B cell (primary cell): ENCODE measurements around the gene PACRG. TPM values are rescaled to one million over a fixed set of nuclear protein-coding genes. Genes with fewer than 3 reads are reported as not detected.

ENCODE experiments used
- ATAC-seq: fragments of 200-7000 bp; cut with Tn5 transposase; one replicate; pipeline ENCODE4 v1.10.0; 2021; ENCODE audit warnings: low read depth, mild to moderate bottlenecking, moderate number of reproducible peaks, moderate library complexity
- CTCF ChIA-PET: fragments of 350-600 bp; sonication (Branson Sonifier 250); formaldehyde crosslinking; loops from one replicate; lab custom pipeline; 2021; ENCODE audit warnings: antibody characterized with exemption, inconsistent platforms; lab: Charles Lee
- POLR2A ChIA-PET: fragments of 350-600 bp; sonication (Branson Sonifier 250); formaldehyde crosslinking; loops from one replicate; lab custom pipeline; 2021; ENCODE audit warnings: antibody characterized with exemption; lab: Charles Lee
- DNase-seq: peaks from one replicate; pipeline ENCODE4 v3.0.0; 2013
- H2AFZ ChIP-seq: 2 replicates; pipeline ENCODE4 v1.6.1; 2012; ENCODE audit warnings: mild to moderate bottlenecking, low read depth, low read length; ENCODE audit not compliant: insufficient read depth, poor library complexity, severe bottlenecking
- H3K27ac ChIP-seq, 2 donors: 1 replicate in 1 of 2; 2 replicates in 1 of 2; pipeline ENCODE4 v1.5.1; 2012 to 2013; ENCODE audit warnings: low read length in 2 of 2, mild to moderate bottlenecking in 2 of 2, moderate library complexity in 1 of 2
- H3K27me3 ChIP-seq, 4 experiments: fragments of 200-600 bp in 1 of 4; sonication (generic) in 1 of 4; replicated peaks in 1 of 4; 1 replicate in 2 of 4; 2 replicates in 2 of 4; pipeline versions ENCODE4 v1.6.1 to v1.7.0; 2013 to 2016; ENCODE audit warnings: low read length in 3 of 4, mild to moderate bottlenecking in 2 of 4, mixed read lengths in 1 of 4, moderate library complexity in 1 of 4; ENCODE audit not compliant: insufficient read depth in 4 of 4, control insufficient read depth in 3 of 4; ENCODE audit errors: control extremely low read depth in 1 of 4
- H3K36me3 ChIP-seq, 2 experiments: replicated peaks in 1 of 2; 1 replicate in 1 of 2; 2 replicates in 1 of 2; pipeline versions ENCODE4 v1.6.1 to v1.7.1; 2013; ENCODE audit warnings: low read length in 1 of 2; ENCODE audit not compliant: insufficient read depth in 2 of 2, control insufficient read depth in 1 of 2; ENCODE audit errors: control extremely low read depth in 1 of 2, extremely low read depth in 1 of 2
- H3K4me1 ChIP-seq, 2 donors: fragments of 200-600 bp in 1 of 2; sonication (generic) in 1 of 2; 1 replicate in 1 of 2; 2 replicates in 1 of 2; pipeline versions ENCODE4 v1.5.1 to v1.6.1; 2013 to 2017; ENCODE audit warnings: low read length in 2 of 2; ENCODE audit not compliant: control insufficient read depth in 2 of 2, insufficient read depth in 2 of 2
- H3K4me2 ChIP-seq: replicated peaks from 2 replicates; pipeline ENCODE3; 2012; ENCODE audit warnings: mild to moderate bottlenecking, low read depth, low read length; ENCODE audit not compliant: poor library complexity, severe bottlenecking
- H3K4me3 ChIP-seq, 5 experiments: fragments of 200-600 bp in 1 of 5; sonication (generic) in 1 of 5; 1 replicate in 3 of 5; 2 replicates in 2 of 5; pipeline versions ENCODE4 v1.5.1 to v1.7.0; 2011 to 2016; ENCODE audit warnings: low read length in 4 of 5, mild to moderate bottlenecking in 4 of 5, low read depth in 2 of 5, control low read depth in 1 of 5, moderate library complexity in 1 of 5; ENCODE audit not compliant: insufficient read depth in 1 of 5; ENCODE audit errors: control extremely low read depth in 1 of 5, extremely low read depth in 1 of 5
- H3K79me2 ChIP-seq: fragments of 200-600 bp; sonication (generic); one replicate; pipeline ENCODE4 v1.6.0; 2016; ENCODE audit warnings: low read length; ENCODE audit not compliant: control insufficient read depth, insufficient read depth
- H3K9ac ChIP-seq: fragments of 200-600 bp; sonication (generic); 2 replicates; pipeline ENCODE4 v1.6.1; 2017; ENCODE audit warnings: mild to moderate bottlenecking, low read length, moderate library complexity
- H3K9me3 ChIP-seq, 3 donors: one replicate each; pipeline versions ENCODE4 v1.6.1 to v1.7.1; 2013; ENCODE audit warnings: low read length in 2 of 3; ENCODE audit not compliant: control insufficient read depth in 2 of 3, insufficient read depth in 1 of 3; ENCODE audit errors: control extremely low read depth in 1 of 3
- H4K20me1 ChIP-seq: 2 replicates; pipeline ENCODE4 v1.6.0; 2012; ENCODE audit warnings: mild to moderate bottlenecking, low read length; ENCODE audit not compliant: insufficient read depth, control insufficient read depth, poor library complexity, severe bottlenecking
- H3K27ac Mint-ChIP-seq: one replicate; pipeline ENCODE4 v1.8.0; 2021; ENCODE audit warnings: mixed read lengths
- H3K27me3 Mint-ChIP-seq: one replicate; pipeline ENCODE4 v1.8.0; 2021; ENCODE audit warnings: mixed read lengths
- H3K4me1 Mint-ChIP-seq: one replicate; pipeline ENCODE4 v1.8.0; 2021; ENCODE audit warnings: mixed read lengths
- H3K4me3 Mint-ChIP-seq: one replicate; pipeline ENCODE4 v1.8.0; 2021; ENCODE audit warnings: mixed read lengths
- H3K9me3 Mint-ChIP-seq: one replicate; pipeline ENCODE4 v1.8.0; 2022; ENCODE audit warnings: mixed read lengths; ENCODE audit not compliant: insufficient read depth
- CTCF ChIP-seq: fragments of 200-600 bp; IDR thresholded peaks from one replicate; pipeline ENCODE4 v1.8.0; 2022; ENCODE audit warnings: antibody characterized with exemption, mild to moderate bottlenecking
- EZH2 ChIP-seq: IDR thresholded peaks from 2 replicates; pipeline ENCODE4 v1.6.1; 2012; ENCODE audit warnings: borderline replicate concordance, low read depth, mild to moderate bottlenecking, moderate library complexity, low read length; ENCODE audit not compliant: insufficient read depth, poor library complexity, severe bottlenecking
- WGBS: methylation state at CpG from one replicate; pipeline ENCODE4 v1.1.5; 2013; ENCODE audit warnings: missing lambda C conversion rate; ENCODE audit not compliant: insufficient coverage; 5-methylcytosine and 5-hydroxymethylcytosine counted together
- intact Hi-C: fragments of 100-400 bp; cut with micrococcal nuclease; formaldehyde crosslinking; loops from one replicate; pipeline ENCODE4 v1.10.0; 2022
- polyA plus RNA-seq: library from polyadenylated mRNA; depleted of rRNA; stranded (reverse); fragments of >200 nt; gene quantifications from 2 replicates; pipeline ENCODE4 v1.2.3, GENCODE V29; 2012
- total RNA-seq, 2 donors: library from RNA; stranded (reverse); fragments of 120-200 nt in 1 of 2; gene quantifications; 1 replicate in 1 of 2; 2 replicates in 1 of 2; pipeline versions ENCODE4 v1.2.3 to v1.2.4, GENCODE V29; 2013 to 2022

PACRG gene
- total and polyA plus RNA-seq, 2 donors (not counting 1 experiment from before 2014, with no cell fraction given) = not detected

DNA sequence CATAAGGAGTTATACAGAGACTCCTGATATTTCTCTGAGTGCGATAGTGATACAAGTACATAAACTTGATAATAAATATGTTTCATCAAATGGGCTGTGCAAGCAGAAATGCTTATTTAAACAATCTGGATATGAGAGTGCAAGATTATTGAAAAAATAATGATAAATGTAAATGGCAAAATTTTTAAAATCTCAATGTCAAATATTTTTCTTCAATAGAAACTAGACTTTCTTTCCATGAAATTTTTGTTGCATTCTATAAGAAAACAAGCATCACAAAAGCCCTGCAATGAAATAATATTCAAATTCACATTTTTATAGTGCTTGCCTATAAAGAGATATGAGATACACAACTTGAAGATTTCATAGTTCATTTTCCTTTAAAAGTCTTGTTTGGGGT, 2.7 kb downstream of the PACRG start:
- ChIA-PET CTCF (no interaction called here), POLR2A (no interaction called here)
- no peak overlapping the region for H3K4me2 ChIP-seq
- H3K4me3 ChIP-seq = no peak overlapping the region
- no peak for TF ChIP-seq CTCF
- no peak for TF ChIP-seq EZH2
- peaks cover 0 to 3% (median 0%) of the 10 kb centered on the region in 3 donors for H3K9me3 ChIP-seq
- no peaks in the 10 kb centered on the region for H3K27me3 Mint-ChIP-seq
- no peaks in the 10 kb centered on the region for H3K9me3 Mint-ChIP-seq
- no peaks in the 10 kb centered on the region for H3K27me3 ChIP-seq
- H3K4me1 Mint-ChIP-seq = peaks cover 12% of the 10 kb centered on the region
- no CpG with 5 or more reads among the region's 1 CpG for WGBS
- no peaks in the 10 kb centered on the region for H3K36me3 ChIP-seq
- H3K27ac Mint-ChIP-seq = no peak overlapping the region
- no peak overlapping the region for H3K9ac ChIP-seq
- no peak overlapping the region for H3K27ac ChIP-seq
- H2AFZ ChIP-seq = no peak overlapping the region
- ATAC-seq (no peak), DNase-seq (no peak)
- no peaks in the 10 kb centered on the region for H4K20me1 ChIP-seq
- no peak overlapping the region for H3K4me3 Mint-ChIP-seq
- H3K79me2 ChIP-seq = no peaks in the 10 kb centered on the region
- intact Hi-C loops = no loop called here
- H3K4me1 ChIP-seq = peaks cover 8 to 13% of the 10 kb centered on the region in 2 donors

- Histone ChIP-seq H3K79me2 (no peaks in the 10 kb centered on the region), H2AFZ (no peak overlapping the region), H3K4me2 (no peak overlapping the region), H3K27me3 (no peaks in the 10 kb centered on the region), H3K9ac (no peak overlapping the region), H3K9me3 (peaks cover 0 to 3% (median 0%) of the 10 kb centered on the region in 3 donors), H4K20me1 (no peaks in the 10 kb centered on the region), H3K4me3 (no peak overlapping the region), H3K36me3 (no peaks in the 10 kb centered on the region), H3K4me1 (no peaks in the 10 kb centered on the region), H3K27ac (no peak overlapping the region)
- peaks cover under 1% of the 10 kb centered on the region for H3K4me1 Mint-ChIP-seq
- no peak overlapping the region for H3K4me3 Mint-ChIP-seq
- DNase-seq = no peak
- TF ChIP-seq CTCF (no peak), EZH2 (no peak)
- H3K27me3 Mint-ChIP-seq = peaks cover 4% of the 10 kb centered on the region
- no peaks in the 10 kb centered on the region for H3K9me3 Mint-ChIP-seq
- ChIA-PET POLR2A (no interaction called here), CTCF (no interaction called here)
- intact Hi-C loops = loop anchor here (1.0 kb wide), 1 partner anchor 39 kb away; no protein-coding TSS in a partner anchor
- no peak for ATAC-seq
- no peak overlapping the region for H3K27ac Mint-ChIP-seq
- 62% methylated on average over 4 of the region's 4 CpGs for WGBS
These were observed 5.7 kb downstream of the PACRG start for GRCh38 chr6:162733489-162733888.
